NOMO-1 treated with DMSO at 0.1 percent for 48 hours (cell line): ENCODE data around the gene RNF112.
A peak's percentile ranks its signal among the peaks of the same experiment; 100 is the strongest.
"Not testable (repeated sequence)": the region's sequence is repeated elsewhere in the genome, so short reads cannot be mapped to it uniquely, and the experiment has no call there.

Source experiments
- DNase-seq: peaks from one replicate; lab custom pipeline; 2025; ENCODE audit not compliant: unreplicated experiment; lab: John Stamatoyannopoulos, UW

RNF112 gene

DNA sequence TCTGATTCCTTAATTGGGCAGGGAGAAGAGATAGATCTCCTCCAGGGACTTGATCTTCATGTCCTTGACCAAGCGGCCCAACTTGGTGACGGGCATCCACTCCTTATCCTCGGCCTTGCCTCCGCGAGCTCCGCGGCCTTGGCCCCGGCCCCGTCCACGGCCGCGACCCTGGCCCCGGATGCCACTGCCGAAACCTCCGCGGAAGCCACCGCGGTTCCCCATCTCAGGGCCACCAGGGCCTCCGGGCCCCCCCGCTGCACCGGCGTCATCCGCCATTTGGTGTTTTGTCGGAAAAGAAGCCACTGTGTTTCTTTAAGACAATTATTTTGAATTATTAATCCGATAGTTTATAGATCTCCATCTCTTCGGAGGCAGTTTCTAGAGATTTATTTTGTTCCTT is 35.5 kb downstream of the RNF112 start:
- not testable (repeated sequence) for DNase-seq

DNA sequence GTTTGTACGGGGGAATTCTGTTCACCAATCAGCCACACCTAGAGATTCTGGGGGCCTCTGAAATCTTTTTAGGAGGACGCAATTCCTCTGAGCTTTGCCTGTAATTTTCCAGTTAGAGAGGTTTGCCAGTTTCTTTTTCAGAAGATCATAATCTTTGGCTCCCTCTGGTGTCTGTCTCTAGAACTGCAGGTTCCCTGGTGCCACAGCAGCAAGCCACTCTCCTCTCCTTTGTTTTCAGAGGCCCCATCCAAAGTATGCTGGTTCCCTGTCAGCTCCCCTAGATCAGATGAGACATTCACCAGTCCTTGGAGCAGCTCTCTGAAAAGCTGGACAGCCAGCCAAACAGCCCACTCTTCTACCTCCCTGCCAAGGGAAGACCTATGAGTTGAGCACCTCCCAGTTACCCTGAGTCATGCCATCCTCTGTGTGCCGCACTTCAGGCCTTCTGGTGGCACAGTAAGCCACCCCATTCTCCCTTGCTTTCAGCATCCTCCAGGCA is 36.1 kb downstream of the RNF112 start:
- peak; percentile 63 for DNase-seq

- no peak for DNase-seq
These were observed 37.6 kb downstream of the RNF112 start for GRCh38 chr17:19448341-19449268.

GRCh38 chr17:19449656-19450055 is 38.6 kb downstream of the RNF112 start:
- DNase-seq = no peak

DNA sequence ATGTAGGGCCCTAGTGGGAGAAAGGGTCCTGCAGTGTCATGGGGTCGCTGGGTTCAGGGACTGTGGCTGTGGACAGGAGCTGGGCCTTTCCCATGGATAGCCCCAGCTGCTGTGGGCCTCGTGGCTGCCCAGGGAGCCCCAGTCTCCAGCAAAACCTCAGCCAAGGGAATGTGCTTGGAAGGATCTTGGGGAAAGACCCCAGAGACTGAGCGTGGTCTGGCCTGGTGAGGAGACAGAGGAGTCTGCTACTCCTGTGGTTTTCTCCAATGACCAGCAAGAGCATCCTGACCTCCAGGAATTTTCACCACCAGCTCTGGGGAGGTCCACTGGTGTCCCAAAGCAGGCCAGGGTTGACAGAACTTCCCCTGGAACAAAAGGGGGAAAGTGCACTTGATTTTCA is 42.3 kb downstream of the RNF112 start:
- no peak for DNase-seq

DNA sequence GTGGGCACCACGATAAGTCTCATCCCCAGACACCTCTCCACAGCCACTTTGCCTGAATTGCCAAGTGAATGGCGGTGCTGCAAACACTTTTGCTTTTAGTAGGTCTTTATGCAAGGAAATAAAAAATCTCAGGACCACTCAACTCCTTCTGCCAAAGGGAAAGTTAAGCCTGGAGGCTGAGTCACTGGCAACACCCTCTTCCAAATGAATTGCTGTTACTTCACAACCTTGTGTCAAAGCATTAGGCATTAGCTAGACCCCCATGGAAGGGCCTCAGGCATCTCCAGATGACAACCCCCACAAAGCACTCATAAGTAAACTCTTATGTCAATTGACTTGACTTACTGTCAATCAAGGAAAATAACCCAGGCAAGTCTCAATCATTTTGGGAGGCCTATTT is 43.0 kb downstream of the RNF112 start:
- DNase-seq = no peak

GRCh38 chr17:19456016-19456927 is 45.2 kb downstream of the RNF112 start:
- DNase-seq = no peak

DNA sequence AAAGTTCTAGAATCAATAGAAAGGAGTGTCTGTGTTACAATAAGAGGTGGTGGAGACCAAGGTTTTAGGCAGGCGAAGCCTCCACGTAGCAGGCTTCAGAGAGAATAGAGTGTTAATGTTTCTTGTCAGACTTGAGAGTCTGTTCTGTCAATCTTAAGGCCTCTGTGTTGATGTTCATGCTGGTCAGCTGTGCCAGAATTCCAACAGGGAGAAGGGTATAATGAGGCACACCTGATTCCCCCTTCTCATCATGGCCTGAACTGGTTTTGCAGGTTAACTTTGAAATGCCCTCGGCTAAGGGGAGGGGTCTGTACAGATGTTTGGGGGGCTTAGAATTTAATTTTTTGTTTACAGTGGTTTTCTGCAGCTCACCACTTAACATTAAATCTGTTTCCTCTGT is 46.0 kb downstream of the RNF112 start:
- no peak for DNase-seq

GRCh38 chr17:19457830-19458271 is 46.8 kb downstream of the RNF112 start:
- no peak for DNase-seq

DNA sequence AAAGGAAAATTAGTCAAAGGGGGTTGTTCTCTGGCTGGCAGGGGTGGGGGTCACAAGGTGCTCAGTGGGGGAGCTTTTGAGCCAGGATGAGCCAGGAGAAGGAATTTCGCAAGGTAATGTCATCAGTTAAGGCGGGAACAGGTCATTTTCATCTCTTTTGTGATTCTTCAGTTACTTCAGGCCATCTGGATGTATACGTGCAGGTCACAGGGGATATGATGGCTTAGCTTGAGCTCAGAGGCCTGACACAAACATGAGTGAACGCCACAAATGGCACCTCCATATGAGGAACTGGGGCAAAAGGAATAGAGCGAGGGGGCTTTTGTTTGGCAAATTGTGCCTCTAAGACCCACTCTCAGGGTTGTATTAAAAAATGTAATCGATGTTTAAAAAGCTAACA is 47.4 kb downstream of the RNF112 start:
- DNase-seq = not testable (repeated sequence)

DNA sequence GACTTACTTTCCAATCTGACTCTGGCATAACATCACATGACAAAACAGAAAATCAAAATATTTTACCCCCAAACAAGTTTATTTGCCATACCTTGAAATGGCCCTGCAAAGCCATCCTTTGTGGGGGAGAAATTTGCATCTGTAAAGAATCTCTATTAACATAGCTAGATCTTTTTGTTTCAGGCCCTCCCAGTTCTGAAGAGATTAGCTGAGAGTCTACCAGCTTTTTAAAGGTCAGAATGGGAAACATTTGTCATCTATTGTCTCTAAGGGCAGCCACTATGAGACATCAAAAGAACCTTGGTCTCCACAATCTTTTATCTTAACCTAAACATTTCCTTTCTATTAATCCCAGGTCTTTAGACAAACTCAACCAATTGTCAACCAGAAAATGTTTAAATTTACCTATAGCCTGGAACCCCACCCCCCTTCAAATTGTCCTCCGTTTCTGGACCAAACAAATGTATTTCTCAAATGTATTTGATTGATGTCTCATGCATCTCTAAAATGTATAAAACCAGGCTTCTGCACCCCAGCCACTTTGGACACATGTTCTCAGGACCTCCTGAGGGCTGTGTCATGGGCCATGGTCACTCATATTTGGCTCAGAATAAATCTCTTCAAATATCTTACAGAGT is 48.1 kb downstream of the RNF112 start:
- not testable (repeated sequence) for DNase-seq

DNA sequence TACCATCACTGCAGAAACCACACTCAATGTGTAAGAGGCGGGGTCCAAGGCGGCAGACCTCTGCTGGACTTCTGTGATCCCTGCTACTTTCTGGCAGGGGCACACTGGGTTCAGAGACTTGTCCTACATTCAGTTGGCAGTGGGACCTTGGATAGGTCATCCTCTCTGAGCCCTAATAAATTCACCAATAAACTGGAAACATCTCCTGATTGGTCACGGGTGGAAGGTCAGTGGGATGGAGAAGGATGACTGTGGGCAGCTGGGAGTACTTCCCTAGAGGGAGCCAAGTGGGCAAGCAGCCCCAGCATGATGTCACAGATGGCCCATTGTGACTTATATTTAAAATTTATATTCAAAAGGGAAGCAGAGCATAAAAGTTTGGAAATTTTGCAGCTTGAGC is 49.7 kb downstream of the RNF112 start:
- no peak for DNase-seq

GRCh38 chr17:19461116-19461515 is 50.1 kb downstream of the RNF112 start:
- no peak for DNase-seq

- DNase-seq = no peak
These were observed 50.6 kb downstream of the RNF112 start for GRCh38 chr17:19461681-19462080.

GRCh38 chr17:19462456-19463035 is 51.5 kb downstream of the RNF112 start:
- DNase-seq = not testable (repeated sequence)

DNA sequence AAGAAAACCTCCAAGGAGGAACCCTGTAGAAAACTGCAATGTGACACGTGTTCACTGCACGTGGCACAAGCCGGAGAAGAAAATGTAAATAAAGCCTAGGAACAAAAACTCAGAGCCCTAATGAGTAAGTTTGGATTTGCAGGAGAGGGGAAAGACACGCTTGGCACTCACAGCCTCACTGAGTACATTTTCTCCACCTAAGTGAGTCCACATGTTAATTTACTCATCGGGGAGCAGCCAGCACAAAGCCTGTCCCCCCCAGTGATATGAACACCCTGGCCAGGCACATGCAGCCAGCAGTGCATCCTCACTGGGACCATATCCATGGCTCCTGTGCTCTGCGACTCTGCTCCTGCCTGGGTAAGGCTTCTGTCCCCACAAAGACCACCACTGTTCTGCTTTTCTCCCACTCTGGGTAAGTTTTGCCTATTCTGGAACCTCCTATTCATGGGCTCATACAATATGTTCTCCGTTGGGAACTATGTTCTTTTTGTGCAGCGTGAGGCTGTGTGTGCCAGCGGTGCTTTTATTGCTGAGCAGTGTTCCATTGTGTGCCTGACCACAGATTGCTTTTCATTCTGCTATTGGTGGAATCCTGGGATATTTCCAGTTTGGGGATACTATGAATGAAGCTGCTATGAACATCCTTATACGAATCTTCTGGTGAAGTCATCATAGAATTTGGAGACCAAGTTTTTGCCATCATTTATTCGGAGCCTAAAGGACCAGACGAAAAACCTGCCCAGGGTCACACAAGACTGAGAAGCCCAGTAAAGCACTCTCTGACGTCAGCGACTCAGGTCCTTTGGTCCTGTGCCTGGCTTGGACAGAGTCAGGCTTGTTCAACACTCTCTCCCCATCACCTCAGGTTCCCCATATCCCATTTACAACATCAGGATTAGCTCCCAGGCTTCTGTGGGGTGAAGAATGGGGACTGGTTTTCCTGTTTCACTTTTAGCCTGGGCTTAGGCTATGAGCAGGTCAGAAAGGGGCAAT is 53.3 kb downstream of the RNF112 start:
- DNase-seq = no peak
